ENCODE data around the gene CTPS2.
"Not testable (repeated sequence)": the region's sequence is repeated elsewhere in the genome, so short reads cannot be mapped to it uniquely, and the experiment has no call there.

Gene CTPS2

DNA sequence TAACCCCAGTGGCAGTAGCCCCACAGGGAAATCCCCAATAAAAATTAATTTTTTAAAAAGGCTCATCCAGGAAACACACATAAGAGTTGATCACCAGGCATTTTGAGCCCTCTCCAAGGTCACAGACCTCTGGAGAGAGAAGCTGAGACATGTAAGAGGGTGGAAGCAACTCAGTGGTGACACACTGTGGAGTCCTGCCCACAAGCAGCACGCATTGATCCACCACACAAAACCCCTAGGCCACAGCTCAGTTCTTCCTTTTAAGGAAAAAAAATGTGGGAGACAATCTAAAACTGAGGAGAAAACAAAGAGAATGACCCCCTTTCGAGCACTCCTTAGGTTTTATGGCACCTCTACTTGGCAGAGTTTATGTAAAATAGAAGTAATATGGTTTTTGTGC lies 134.3 kb downstream of the CTPS2 start:
- H3K4me3 ChIP-seq (ENCODE audit: low read depth, low read length) = no peak overlapping the region
- no peak for TF ChIP-seq POLR2A (IDR thresholded peaks at IDR 0.05; ENCODE audit: extremely low read depth, insufficient read length)
- TF ChIP-seq MYC (IDR thresholded peaks at IDR 0.05; ENCODE audit: low read depth, low read length) = no peak
- TF ChIP-seq, protein P1, sequence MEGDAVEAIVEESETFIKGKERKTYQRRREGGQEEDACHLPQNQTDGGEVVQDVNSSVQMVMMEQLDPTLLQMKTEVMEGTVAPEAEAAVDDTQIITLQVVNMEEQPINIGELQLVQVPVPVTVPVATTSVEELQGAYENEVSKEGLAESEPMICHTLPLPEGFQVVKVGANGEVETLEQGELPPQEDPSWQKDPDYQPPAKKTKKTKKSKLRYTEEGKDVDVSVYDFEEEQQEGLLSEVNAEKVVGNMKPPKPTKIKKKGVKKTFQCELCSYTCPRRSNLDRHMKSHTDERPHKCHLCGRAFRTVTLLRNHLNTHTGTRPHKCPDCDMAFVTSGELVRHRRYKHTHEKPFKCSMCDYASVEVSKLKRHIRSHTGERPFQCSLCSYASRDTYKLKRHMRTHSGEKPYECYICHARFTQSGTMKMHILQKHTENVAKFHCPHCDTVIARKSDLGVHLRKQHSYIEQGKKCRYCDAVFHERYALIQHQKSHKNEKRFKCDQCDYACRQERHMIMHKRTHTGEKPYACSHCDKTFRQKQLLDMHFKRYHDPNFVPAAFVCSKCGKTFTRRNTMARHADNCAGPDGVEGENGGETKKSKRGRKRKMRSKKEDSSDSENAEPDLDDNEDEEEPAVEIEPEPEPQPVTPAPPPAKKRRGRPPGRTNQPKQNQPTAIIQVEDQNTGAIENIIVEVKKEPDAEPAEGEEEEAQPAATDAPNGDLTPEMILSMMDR (IDR thresholded peaks at IDR 0.05; ENCODE audit: low read depth, low read length) = no peak
- TF ChIP-seq, protein P2, sequence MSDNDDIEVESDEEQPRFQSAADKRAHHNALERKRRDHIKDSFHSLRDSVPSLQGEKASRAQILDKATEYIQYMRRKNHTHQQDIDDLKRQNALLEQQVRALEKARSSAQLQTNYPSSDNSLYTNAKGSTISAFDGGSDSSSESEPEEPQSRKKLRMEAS (IDR thresholded peaks at IDR 0.05; ENCODE audit: low read depth, low read length) = no peak
- no peak for DNase-seq (ENCODE audit: low read depth)

- no peak for DNase-seq (ENCODE audit: low read depth)
- TF ChIP-seq POLR2A (IDR thresholded peaks at IDR 0.05; ENCODE audit: extremely low read depth, insufficient read length) (no peak), MYC (IDR thresholded peaks at IDR 0.05; ENCODE audit: low read depth, low read length) (no peak)
- TF ChIP-seq, protein P1 (IDR thresholded peaks at IDR 0.05; ENCODE audit: low read depth, low read length) = no peak
- TF ChIP-seq, protein P2 (IDR thresholded peaks at IDR 0.05; ENCODE audit: low read depth, low read length) = no peak
- no peak overlapping the region for H3K4me3 ChIP-seq (ENCODE audit: low read depth, low read length)
Observed at GRCh38 chrX:16577483-16578029, 134.9 kb downstream of the CTPS2 start.

DNA sequence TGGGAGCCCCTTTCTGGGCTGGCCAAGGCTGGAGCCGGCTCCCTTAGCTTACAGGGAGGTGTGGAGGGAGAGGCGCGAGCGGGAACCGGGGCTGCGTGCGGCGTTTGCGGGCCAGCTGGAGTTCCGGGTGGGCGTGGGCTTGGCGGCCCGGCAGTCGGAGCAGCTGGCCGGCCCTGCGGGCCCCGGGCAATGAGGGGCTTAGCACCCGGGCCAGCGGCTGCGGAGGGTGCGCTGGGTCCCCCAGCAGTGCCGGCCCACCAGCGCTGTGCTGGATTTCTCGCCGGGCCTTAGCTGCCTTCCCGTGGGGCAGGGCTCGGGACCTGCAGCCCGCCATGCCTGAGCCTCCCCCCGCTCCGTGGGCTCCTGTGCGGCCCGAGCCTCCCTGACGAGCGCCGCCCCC lies 137.1 kb downstream of the CTPS2 start:
- not testable (repeated sequence) for DNase-seq (ENCODE audit: low read depth); H3K4me3 ChIP-seq (ENCODE audit: low read depth, low read length)

DNA sequence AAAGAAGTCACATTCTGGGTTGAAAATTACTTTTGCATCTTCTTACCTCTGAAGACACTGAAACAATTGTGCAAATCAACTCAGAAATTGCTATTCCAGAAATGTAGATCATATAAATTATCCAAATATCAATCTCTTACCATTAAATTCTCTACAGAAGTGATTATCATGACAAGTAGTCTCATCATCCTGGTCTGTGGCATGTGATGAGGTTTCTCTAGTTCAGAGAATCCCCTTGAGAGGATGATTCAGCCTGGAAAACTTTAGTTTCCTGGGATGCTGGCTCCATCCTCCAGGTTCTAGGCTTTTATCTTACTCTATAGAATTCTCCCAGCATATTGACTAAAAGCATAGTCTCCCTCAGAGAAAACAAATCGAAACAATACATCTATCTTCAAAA lies 138.7 kb downstream of the CTPS2 start:
- no peak overlapping the region for H3K4me3 ChIP-seq (ENCODE audit: low read depth, low read length)
- no peak for DNase-seq (ENCODE audit: low read depth)
- no peak for TF ChIP-seq MYC (IDR thresholded peaks at IDR 0.05; ENCODE audit: low read depth, low read length)
- TF ChIP-seq, protein P2 (IDR thresholded peaks at IDR 0.05; ENCODE audit: low read depth, low read length) = no peak
- TF ChIP-seq, protein P1 (IDR thresholded peaks at IDR 0.05; ENCODE audit: low read depth, low read length) = no peak
- no peak for TF ChIP-seq POLR2A (IDR thresholded peaks at IDR 0.05; ENCODE audit: extremely low read depth, insufficient read length)

GRCh38 chrX:16567681-16568080 lies 144.8 kb downstream of the CTPS2 start:
- DNase-seq (ENCODE audit: low read depth) = no peak
- TF ChIP-seq MYC (IDR thresholded peaks at IDR 0.05; ENCODE audit: low read depth, low read length) = no peak
- TF ChIP-seq, protein P1 (IDR thresholded peaks at IDR 0.05; ENCODE audit: low read depth, low read length) = no peak
- TF ChIP-seq, protein P2 (IDR thresholded peaks at IDR 0.05; ENCODE audit: low read depth, low read length) = no peak
- TF ChIP-seq POLR2A (IDR thresholded peaks at IDR 0.05; ENCODE audit: extremely low read depth, insufficient read length) = no peak
- no peak overlapping the region for H3K4me3 ChIP-seq (ENCODE audit: low read depth, low read length)

DNA sequence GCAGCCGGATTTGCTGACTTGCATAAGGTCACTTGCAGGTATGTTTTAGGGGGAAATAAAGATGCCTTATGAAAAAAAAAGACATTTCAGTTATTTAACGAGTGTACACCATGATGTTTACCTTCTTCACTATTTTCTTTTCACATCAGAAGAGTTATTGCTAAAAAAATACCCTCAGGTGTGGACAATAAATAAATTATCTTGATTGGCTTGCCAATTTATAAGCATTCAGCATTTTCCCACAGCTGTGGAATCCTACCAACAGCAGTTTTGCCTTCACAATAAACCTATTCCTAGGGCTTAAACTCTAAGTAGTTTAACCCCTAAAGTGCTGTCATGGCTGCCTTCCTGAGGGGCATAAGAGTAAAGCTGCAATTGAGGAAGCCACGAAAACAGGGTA lies 145.9 kb downstream of the CTPS2 start:
- TF ChIP-seq, protein P1 (IDR thresholded peaks at IDR 0.05; ENCODE audit: low read depth, low read length) = no peak
- no peak for TF ChIP-seq MYC (IDR thresholded peaks at IDR 0.05; ENCODE audit: low read depth, low read length)
- TF ChIP-seq, protein P2 (IDR thresholded peaks at IDR 0.05; ENCODE audit: low read depth, low read length) = no peak
- TF ChIP-seq POLR2A (IDR thresholded peaks at IDR 0.05; ENCODE audit: extremely low read depth, insufficient read length) = no peak
- H3K4me3 ChIP-seq (ENCODE audit: low read depth, low read length) = no peak overlapping the region
- no peak for DNase-seq (ENCODE audit: low read depth)
